ENCODE measurements around the gene METTL4. TPM values are rescaled to one million over a fixed set of nuclear protein-coding genes. Genes with fewer than 3 reads are reported as not detected.

Gene METTL4
- total RNA-seq, 1 donor from 2014 or later, result 7.9 TPM

DNA sequence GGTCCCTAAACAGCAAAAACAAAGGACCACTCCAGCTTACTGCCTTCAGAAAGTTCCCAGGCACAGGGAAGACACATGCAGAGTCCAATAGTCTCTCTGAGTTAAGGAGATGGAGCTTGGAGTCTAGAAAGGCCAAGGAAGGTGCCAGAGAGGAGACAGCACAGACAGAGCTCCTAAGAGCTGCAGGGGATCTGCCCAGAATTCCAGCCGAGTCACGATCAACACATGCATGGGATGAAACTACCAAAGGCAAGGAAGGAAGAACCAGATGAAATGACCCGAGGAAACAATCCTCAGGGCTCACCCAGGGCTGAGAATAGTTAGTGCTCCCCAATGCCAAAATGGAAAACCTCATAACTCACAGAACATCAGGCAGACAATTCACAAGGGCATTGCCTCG is 15.4 kb downstream of the METTL4 start:
- Histone ChIP-seq H3K4me3 (ENCODE audit: low read depth, low read length) (no peak overlapping the region), H3K27me3 (ENCODE audit: control insufficient read depth, insufficient read depth, low read length) (no peaks in the 10 kb centered on the region), H3K36me3 (ENCODE audit: control insufficient read depth, insufficient read depth, low read length) (no peaks in the 10 kb centered on the region)
- TF ChIP-seq, protein P1, sequence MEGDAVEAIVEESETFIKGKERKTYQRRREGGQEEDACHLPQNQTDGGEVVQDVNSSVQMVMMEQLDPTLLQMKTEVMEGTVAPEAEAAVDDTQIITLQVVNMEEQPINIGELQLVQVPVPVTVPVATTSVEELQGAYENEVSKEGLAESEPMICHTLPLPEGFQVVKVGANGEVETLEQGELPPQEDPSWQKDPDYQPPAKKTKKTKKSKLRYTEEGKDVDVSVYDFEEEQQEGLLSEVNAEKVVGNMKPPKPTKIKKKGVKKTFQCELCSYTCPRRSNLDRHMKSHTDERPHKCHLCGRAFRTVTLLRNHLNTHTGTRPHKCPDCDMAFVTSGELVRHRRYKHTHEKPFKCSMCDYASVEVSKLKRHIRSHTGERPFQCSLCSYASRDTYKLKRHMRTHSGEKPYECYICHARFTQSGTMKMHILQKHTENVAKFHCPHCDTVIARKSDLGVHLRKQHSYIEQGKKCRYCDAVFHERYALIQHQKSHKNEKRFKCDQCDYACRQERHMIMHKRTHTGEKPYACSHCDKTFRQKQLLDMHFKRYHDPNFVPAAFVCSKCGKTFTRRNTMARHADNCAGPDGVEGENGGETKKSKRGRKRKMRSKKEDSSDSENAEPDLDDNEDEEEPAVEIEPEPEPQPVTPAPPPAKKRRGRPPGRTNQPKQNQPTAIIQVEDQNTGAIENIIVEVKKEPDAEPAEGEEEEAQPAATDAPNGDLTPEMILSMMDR (IDR thresholded peaks at IDR 0.05; ENCODE audit: insufficient read depth, low read length, poor library complexity, severe bottlenecking), result no peak
- DNase-seq (ENCODE audit: low read depth), result no peak

DNA sequence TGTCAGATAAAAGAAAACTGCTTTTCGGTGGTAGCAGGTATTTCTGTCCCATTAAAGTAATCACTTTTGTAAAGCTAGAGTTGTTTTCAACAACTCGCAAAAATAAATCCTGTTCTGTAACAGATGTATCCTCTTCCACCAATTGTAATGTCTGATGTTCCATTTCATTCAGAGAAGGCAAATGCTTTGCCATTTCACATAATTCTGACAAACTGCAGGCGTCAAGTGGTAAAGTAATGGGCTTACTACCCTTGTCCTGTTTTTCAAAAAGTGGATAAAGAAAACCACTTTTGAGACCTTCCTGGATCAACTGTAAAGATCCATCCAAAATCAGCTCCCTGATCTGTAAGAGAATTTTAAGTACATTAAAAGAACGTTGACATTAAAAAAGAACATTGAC is 16.6 kb downstream of the METTL4 start:
- TF ChIP-seq, protein P1 (IDR thresholded peaks at IDR 0.05; ENCODE audit: insufficient read depth, low read length, poor library complexity, severe bottlenecking), result no peak
- H3K4me3 ChIP-seq (ENCODE audit: low read depth, low read length), result no peak overlapping the region
- DNase-seq (ENCODE audit: low read depth), result no peak
- no peaks in the 10 kb centered on the region for H3K27me3 ChIP-seq (ENCODE audit: control insufficient read depth, insufficient read depth, low read length)
- no peaks in the 10 kb centered on the region for H3K36me3 ChIP-seq (ENCODE audit: control insufficient read depth, insufficient read depth, low read length)

DNA sequence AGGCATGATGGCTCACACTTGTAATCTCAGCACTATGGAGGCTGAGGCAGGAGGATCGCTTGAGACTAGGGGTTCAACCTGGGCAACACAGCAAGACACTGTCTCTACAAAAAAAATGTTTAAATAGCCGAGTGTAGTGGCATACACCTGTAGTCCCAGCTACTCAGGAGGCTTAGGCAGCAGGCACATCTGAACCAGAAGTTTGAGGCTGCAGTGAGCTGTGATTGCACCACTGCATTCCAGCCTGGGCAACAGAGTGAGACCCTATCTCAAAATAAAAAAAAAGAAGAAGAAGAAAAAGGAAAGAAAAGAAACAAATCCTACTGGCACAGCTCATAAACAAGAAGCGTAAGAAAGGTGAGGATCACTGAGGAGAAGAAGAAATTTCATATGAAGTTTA is 19.9 kb downstream of the METTL4 start:
- no peak overlapping the region for H3K4me3 ChIP-seq (ENCODE audit: low read depth, low read length)
- H3K36me3 ChIP-seq (ENCODE audit: control insufficient read depth, insufficient read depth, low read length), result peaks cover 1% of the 10 kb centered on the region
- H3K27me3 ChIP-seq (ENCODE audit: control insufficient read depth, insufficient read depth, low read length), result no peaks in the 10 kb centered on the region
- no peak for DNase-seq (ENCODE audit: low read depth)
- TF ChIP-seq, protein P1 (IDR thresholded peaks at IDR 0.05; ENCODE audit: insufficient read depth, low read length, poor library complexity, severe bottlenecking), result no peak

DNA sequence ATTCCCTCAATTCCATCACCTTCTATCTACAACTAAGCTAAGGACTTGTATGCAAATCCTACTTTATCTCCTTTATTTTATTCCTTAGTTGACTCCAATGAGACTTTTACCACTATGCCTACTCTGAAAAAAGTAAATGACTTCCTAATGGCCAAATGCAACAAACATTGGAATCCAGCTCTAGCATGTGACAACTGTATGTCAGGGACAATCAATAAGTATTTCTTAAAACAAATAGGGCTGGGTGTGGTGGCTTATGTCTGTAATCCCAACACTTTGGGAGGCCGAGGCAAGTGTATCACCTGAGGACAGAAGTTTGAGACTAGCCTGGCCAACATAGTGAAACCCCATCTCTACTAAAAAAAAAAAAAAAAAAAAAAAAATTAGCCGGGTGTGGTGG is 21.8 kb downstream of the METTL4 start:
- no peak for DNase-seq (ENCODE audit: low read depth)
- H3K36me3 ChIP-seq (ENCODE audit: control insufficient read depth, insufficient read depth, low read length), result peaks cover 1% of the 10 kb centered on the region
- TF ChIP-seq, protein P1 (IDR thresholded peaks at IDR 0.05; ENCODE audit: insufficient read depth, low read length, poor library complexity, severe bottlenecking), result no peak
- H3K27me3 ChIP-seq (ENCODE audit: control insufficient read depth, insufficient read depth, low read length), result no peaks in the 10 kb centered on the region
- no peak overlapping the region for H3K4me3 ChIP-seq (ENCODE audit: low read depth, low read length)

DNA sequence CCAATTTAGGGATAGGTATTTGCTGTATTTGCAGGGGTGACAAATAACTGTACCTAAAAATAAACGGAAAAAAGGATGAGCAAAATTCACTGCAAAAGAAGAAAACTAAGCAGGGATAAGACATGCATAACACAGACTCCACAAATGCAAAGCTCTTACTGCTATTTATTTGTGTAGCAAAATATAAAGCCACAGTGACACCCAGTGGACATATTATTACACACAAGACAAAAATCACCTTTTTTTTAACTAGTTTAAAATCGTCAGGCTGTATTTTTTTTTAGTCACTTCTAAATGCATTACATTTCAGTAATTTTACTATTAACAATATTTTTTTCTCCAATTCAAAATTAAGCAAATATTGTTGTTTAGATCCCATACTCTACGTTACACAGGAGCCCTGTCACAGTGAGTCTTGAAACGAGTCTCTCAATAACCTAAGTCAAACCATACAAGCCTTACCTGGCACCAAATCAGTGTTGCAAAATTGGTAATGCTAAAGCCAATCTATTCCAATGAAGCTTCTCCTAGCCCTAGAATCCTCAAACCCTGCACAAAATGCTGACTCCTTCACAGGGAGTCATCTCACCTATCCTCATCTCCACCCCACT is 23.7 kb downstream of the METTL4 start:
- Histone ChIP-seq H3K27me3 (ENCODE audit: control insufficient read depth, insufficient read depth, low read length) (no peaks in the 10 kb centered on the region), H3K4me3 (ENCODE audit: low read depth, low read length) (no peak overlapping the region), H3K36me3 (ENCODE audit: control insufficient read depth, insufficient read depth, low read length) (peaks cover 1% of the 10 kb centered on the region)
- no peak for DNase-seq (ENCODE audit: low read depth)
- TF ChIP-seq, protein P1 (IDR thresholded peaks at IDR 0.05; ENCODE audit: insufficient read depth, low read length, poor library complexity, severe bottlenecking), result peak; percentile 36

DNA sequence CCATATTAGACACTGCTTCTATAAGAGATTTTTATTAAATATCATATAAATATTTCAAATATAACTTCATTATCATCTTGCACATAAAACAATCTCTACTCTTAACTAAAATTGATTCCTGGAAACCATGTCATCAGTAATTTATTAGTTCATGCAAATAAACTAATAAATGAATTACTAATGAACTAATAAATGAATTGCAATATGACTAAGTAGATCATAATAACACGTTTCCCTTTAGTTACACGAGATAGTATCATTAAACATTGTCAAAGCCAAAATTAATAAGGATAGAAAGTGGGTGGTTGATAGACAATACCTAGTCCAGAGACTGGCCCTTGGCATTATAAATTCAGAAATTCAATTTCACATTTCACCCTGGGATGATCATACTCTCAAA is 26.1 kb downstream of the METTL4 start:
- H3K36me3 ChIP-seq (ENCODE audit: control insufficient read depth, insufficient read depth, low read length), result peaks cover 1% of the 10 kb centered on the region
- DNase-seq (ENCODE audit: low read depth), result no peak
- no peaks in the 10 kb centered on the region for H3K27me3 ChIP-seq (ENCODE audit: control insufficient read depth, insufficient read depth, low read length)
- no peak overlapping the region for H3K4me3 ChIP-seq (ENCODE audit: low read depth, low read length)
- TF ChIP-seq, protein P1 (IDR thresholded peaks at IDR 0.05; ENCODE audit: insufficient read depth, low read length, poor library complexity, severe bottlenecking), result no peak

Data from kidney epithelial cell (primary cell).